Middle frontal gyrus (tissue), 1 donor: ENCODE data around the gene KIF6.
"Not testable (repeated sequence)": the region's sequence is repeated elsewhere in the genome, so short reads cannot be mapped to it uniquely, and the experiment has no call there.

Source experiments
- DNase-seq: peaks from one replicate; pipeline ENCODE4 v3.0.0-alpha.2; 2015; ENCODE audit warnings: low spot score; ENCODE audit errors: extremely low spot score

KIF6 gene

DNA sequence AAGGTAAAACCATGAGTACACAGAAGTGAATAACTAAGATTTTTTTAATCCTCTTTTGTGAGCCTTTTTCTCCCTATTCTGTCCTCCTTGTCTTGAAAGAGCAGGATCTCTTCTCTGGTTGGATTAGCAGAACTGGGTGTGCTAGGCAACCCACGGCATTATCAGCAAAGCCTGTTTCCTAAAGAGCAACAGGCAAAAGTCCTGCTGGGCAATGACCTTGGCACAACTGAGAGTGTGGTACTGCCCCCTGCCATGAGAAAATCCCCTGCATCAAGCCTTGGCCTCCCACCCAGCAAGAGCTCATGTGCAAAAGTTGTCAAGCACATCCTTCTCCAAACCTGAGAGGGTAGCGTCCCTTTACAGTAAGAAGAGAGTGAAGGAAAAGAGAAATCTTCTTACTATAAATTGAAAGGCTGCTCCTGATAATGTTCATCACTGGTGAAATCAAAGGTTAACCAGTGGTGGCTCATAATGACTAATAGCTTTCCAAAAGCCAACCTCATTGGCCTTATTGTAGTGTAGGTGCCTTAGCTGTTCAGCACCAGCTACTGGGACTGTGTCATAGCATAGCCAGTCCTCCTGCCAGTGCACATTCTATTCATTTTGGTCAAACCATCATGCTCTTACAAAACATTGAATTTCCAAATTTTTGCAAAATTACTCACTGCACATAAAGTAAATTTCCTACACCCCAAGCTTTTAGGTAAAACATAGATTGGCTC lies 17.1 kb downstream of the KIF6 start:
- DNase-seq = no peak

DNA sequence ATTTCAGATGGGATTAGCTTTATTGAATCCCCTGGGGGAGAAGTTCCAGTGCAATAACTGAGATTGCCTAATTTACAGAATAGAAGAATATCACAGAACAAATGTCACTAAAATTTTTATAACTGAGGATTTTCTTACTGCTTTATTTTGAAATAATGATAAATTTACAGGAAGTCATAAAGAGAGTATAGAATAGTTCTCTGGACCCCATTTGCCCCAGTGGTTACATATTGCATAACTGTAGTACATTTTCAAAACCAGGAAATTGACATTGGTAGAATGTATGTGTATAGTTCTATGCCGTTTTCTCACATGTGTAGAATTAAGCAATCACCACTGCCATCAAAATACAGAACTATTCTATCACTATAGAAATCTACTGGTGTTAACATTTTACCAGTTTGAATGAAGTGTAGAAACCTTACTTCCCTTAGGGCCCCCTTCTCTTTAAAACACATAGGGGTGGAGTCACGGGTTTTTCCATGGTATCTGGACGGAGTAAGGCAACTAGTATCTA lies 18.3 kb downstream of the KIF6 start:
- no peak for DNase-seq

DNA sequence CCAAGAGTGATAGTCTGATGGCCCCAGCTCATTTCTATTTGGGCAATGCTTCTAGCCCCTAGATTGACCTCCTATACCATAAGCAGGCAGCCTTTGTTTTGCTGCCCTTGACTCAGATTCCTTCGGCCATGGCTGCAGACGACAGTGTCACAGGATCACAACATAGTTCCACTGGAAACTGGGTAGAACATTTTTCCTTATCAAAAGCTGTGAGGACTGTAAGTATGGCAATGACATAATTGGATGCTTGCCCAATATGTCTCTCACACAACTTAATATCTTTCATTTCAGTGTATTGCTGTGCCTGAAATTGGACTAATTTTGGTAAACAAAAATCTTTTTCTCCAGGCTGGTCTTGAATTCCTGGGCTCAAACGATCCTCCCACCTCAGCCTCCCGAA lies 22.9 kb downstream of the KIF6 start:
- no peak for DNase-seq

DNA sequence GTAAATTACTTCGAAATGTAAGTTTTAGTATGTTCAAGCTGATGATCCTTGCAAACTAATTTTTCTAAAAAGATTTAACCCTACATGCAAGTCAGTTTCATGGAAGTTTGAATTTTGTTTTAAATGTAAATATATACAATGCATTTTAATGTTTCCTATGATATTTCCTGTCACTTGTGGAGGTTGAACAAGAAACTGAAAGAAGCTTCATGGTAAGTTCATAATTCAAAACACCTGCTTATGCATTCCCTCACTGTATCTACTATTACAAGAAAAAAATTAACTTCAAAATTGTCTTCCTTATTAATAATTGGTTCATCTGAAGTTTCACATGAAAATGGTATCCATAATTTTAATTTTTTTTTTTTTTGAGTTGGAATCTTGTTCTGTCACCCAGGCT lies 24.8 kb downstream of the KIF6 start:
- no peak for DNase-seq

DNA sequence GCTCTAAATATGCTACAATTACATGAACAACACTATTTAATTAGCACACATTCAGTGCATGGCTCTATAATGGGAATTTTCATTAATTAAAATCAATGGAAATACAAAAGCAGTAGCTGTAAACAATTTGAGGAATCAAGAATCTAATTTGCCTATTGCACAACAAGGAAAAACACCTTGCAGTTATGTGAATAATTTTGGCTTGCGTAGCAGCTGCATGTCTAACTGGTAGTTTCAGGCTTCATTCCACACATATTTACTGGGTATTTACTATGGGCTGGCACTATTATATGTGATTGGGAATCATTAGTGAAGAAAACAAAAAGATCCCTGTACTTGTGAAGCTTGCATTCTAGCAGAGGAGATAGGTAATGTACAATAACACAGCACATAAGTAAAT lies 26.4 kb downstream of the KIF6 start:
- DNase-seq = no peak

DNA sequence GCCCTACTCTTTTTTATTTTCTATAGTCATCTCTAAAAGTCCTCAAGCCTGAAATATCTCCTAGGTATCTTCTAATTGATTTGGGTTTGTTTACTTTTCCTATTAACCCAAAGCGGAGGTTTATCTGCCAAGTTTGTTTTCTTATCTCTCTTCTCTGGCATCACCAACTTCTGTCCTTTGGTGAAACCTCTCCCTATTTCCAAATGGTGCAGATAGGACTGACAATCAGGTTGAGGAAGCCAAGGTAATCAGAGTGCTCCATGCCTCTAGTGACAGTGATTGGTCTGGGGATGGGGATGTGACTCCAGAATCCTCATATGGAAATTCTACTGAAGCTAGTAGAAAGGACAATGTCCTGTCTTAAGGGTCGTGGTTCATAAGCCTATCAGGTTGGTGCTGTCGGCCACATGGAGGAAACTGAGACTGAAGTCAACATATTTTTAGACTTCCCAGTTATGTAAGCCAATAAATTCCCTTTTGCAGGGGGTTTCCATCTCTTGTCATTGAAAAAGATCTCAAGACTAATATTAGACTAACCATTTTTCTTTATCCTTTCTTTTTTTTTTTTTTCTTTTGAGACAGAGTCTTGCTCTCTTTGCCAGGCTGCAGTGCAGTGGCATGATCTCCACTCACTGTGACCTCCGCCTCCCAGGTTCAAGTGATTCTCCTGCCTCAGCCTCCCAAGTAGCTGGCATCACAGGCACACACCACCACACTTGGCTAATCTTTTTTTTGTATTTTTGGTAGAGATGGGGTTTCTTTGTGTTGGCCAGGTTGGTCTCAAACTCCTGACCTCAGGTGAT lies 28.0 kb downstream of the KIF6 start:
- DNase-seq = no peak

DNA sequence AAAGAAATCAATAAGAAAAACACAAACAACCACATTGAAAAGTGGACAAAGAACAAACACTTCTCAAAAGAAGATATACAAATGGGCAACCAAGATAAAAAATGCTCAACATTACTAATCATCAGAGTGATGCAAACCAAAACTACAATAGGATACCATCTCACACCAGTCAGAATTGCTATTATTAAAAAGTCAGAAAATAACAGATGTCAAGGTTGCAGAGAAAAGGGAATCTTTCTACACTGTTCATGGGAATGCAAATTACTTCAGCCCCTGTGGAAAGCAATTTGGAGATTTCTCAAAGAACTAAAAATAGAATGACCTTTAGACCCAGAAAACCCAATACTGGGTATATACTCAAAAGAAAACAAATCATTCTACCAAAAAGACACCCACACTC lies 29.8 kb downstream of the KIF6 start:
- DNase-seq = no peak

DNA sequence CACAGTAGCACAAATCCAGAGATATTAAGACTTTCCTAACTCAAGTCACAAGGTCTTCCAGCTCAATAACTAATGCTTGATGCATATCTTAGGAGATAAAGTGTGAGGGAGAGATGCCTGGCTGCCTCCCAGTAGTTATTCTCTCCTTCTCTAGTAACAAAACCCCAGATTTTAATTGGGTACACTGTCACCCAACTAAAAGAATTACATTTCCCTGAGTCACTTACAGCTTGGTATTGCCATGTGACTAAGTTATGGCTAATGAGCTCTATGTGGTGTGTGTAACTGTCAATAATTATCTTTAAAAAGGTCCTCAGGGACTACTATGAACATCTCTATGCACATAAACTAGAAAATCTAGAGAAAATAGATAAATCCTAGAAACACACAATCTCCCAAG lies 32.0 kb downstream of the KIF6 start:
- DNase-seq = no peak

DNA sequence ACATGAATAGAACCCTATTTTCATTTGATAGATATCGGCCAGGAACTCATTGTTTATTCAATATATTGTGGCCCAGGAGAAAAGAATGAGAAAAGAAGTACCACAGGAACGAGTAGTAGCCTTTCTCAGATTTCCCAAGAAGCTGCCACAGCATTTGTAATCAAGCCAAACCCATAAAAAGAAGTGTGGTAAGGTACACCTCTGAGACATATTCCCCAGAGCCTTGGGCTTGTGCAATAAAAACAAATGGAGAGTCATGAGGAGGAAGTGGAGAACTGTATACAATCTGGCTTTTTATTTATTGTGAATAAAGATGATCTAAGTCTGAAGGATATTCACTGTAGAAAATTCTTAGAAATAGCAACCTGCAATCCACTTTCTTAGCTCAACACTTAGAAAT lies 36.7 kb downstream of the KIF6 start:
- no peak for DNase-seq

DNA sequence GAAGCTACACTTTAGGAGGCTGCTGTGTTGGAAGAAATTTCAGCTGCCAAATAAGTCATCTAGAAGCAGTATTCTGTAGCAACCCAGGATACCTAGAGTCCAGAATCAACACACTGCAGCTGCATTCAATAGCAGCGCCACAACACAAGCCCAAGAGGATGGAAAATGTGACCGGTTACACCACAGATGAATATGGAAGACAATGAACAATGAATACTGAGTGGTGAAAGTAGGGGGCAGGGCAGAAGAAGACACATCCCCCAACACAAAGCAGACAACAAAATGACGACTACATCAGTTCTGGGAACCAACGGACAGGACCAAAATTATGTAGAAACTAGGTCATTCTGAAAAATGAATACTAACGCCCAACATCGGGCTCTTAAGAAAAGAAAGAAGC lies 38.2 kb downstream of the KIF6 start:
- peak; percentile 31 for DNase-seq

DNA sequence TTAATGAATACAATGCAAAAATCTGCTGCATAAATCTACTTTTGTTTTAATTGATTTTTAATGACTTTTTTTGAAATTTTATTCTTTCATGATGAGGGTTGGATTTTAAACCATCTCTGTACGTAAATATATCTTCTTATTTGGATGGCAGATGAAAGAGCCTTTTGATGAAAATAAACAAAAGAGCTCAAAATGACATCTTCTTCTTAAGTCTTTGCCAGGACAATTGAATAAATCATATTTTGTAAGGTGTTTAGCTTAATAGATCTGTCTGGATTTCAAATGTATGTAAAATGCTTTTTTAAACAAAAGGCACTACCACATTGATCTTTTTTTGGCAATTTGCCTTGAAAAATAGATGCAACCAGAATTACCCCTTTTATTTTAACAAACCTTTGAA lies 39.3 kb downstream of the KIF6 start:
- DNase-seq = no peak

DNA sequence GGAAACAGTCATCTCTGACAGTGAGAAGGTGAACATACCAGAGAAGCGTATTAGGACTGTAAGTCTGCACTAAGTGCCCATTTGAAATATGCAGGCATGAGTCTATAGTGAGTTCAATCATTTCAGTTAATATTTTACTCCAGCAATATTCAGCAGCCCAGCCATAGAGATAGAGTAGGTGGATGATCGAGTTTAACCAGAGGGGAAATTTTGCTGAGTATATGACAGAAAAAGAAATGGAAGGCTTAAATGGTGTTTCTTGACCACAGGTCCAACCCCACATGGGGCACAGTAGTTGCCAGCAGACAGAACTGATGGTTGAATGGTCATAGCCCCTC lies 39.8 kb downstream of the KIF6 start:
- no peak for DNase-seq

DNA sequence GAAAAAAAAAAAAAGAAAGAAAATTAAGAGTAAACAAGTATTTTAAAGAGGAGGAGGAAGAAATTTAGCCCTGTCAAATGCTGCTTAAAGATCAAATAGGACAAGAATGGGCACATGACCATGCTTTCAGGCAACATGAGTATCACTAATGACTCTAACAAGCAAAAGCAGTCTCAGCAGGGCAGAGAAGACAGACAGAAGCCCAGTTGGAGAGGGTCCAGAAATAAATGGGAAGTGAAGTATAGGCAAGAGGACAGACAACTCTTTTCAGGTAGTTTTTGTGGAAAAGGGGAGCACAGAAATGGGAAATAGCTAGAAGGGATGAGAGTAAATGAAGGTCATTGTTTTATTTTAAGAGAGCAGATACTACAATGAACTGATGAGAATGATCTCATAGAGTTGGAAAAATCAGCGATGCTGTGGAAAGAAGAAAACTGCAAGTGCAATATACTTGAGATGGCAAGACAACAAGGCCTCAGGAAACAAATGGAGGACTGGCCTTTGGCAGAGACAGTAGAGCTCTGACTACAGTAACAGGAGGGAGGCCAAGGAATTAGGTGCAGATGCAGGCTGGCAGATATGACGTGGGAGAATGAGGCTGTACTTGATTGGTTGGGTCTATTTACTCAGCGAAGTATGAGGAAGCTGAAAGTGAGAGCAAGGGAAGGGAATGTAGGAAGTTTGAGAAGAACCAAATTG lies 40.3 kb downstream of the KIF6 start:
- no peak for DNase-seq

DNA sequence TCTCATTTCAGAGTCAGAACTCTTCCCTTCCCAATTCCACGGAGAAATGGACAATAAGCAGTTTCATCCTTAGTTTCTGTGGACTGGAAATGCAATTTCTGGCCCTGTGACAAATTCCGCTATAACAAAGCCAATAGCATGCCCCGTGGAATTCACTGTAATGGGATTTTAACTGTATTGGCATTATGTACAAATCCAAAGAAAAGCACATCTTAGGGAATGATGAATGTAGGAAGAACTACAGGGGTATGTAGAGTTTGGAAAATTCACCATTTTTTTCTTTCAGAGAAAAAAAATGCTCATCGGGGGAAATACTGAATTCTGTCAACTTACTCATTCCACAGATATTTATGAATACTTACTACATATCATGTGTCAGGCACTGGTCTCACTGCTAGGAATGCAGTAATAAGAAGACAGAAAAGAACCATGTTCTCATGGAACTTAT lies 43.5 kb downstream of the KIF6 start:
- no peak for DNase-seq

DNA sequence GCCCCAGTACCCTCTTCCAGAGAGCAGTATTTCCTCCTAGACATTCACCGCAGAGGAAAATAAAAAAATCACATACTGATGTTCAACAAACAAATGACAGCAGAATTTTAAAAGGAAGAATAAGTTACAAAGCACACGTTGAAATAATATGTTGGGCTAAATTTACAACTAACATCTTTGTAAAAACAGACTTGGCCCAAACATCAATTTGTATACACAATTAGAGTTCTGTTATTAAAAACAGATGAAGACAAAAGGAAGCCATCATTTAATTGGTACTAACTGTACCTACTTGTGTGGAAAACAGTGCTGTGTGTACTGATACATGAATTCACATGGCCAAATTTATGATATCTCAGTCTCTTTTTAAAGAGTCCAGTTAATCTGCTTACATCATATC lies 46.3 kb downstream of the KIF6 start:
- DNase-seq = no peak

DNA sequence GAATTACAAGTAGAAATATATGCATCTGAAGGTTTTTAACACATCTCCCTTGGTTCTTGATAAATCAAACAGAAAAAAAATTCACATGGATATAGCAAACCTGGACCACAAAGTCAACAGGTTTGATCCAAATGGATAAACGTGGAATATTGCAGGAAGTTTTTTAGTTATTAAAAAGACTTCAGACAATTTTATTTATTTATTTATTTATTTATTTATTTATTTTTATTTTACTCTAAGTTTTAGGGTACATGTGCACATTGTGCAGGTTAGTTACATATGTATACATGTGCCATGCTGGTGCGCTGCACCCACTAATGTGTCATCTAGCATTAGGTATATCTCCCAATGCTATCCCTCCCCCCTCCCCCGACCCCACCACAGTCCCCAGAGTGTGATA lies 47.9 kb downstream of the KIF6 start:
- not testable (repeated sequence) for DNase-seq

DNA sequence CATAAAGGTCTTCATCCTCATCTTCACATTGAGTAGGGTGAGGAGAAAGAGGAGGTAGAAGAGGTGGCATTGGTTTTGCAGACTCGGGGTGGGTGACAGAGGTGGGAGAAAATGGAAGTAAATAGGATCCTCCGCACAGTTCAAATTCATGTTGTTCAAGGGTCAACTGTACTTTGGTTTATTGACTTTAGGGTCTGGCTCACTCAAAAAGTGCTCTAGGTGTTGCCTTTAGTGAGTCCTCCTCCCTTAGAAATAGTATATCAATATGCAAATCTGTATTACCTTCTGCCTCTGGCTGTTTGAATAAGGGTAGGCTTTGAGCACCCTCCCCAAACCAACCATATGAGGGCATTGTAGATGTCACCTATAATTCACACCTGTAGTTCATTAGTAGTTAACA lies 54.7 kb downstream of the KIF6 start:
- DNase-seq = no peak

DNA sequence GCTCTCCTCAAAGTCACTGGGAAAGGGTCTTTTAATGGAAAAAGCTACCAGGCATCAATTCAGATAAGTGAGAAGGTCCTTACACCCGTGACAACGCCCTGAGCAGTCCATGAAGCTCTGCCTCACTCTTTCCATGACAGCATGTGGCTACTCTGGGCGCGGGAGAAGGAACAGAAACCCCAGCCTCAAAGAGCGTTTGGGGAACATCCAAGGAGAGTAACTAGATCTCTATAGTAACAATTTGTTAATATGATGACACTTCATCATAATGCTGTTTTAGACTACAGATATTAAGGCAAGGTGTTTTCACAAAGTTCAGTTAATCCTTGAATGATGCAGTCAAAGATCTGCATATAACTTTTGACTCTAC lies 55.2 kb downstream of the KIF6 start:
- no peak for DNase-seq

DNA sequence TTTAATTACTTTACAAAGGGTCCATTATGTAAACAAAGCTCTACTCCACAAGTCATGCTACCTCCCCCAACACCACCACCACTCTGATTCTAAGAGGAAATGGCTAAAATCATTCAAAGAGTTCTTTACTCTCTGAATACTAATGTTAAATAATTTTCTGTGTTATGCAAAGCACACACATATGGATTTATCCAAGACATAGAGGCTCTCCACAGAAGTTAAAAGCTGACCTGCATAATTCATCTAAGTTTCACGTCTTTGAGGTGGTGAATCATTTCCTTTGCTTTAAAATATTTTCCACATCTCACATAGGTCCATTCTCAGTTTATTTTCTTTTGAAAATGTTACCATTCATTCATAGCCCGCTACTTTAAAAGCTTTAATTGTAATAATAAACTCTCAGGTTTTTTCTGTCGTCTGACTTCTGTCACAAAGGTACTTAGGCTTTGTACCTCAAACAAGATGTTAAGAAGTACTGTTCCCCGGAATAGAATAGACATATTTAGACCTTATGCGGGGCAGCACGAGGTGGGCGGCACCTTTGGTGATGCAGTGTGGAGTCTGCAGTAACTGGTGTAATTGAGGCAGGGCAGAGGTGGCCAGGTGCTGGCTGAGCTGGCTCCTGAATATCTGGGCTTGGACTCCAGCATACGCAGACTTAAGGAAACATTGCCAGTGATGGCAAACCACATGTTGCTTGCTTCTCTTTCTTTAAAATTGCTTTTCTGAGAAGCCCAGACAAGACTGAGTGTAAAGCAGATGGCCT lies 55.8 kb downstream of the KIF6 start:
- no peak for DNase-seq

DNA sequence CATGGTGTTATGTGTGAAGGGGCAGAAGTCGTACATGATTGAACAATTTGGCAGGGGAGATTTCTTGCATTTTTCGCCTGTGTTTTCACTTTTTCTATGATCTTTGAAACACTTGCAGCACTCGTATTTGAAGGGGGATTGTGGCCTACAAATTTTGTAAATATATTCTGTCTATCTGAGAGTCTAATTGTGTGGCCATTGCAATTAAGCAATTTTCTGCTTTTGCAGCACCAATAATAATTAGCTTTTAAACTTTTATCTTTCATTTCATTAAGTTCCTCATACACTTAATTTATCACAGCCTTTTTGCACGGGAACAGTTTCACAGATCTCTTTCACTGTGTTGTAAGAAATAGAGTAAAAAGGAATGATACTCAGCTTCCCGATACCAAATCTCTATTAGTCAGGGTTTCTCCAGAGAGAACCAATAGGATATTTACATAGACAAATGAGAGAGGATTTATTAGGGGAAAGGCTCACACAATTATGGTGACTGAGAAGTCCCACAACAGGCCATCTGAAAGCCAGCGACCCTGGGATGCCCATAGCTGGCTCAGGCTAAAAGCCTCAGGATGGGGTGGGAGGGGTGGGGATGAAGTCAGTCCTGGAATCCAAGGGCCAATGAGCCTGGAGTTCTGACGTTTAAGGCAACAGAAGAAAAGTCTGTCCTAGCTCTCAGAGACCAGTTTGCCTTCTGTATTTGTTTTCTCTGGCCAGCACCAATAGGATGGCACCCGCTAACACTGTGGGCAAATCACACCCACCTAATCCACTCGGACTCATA lies 58.3 kb downstream of the KIF6 start:
- DNase-seq = no peak

DNA sequence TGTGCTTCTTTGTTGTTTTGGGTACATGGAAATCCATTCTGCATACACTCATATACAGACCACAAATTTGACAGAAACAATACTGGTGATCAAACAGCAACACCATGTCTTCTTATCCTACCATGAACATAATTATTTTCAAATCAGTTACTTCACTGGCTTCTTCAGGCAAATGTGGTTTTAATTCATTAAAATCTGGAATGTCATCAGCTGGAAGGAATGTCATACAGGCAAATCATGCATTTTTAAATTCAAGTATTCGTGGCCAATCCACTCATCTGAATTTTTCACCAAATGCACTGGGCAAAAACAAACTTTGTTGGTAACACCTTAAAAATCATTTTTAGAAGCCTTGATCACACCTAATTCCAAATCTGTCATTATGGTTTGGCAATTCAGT lies 59.3 kb downstream of the KIF6 start:
- DNase-seq = no peak
